Gastroesophageal sphincter (tissue), 4 donors: ENCODE results near the gene CD1E. TPM values are rescaled to one million over a fixed set of nuclear protein-coding genes. Genes with fewer than 3 reads are reported as not detected.

Experiments
- ATAC-seq: fragments of 150-250 bp; one replicate; pipeline ENCODE4 v1.9.1; 2016; ENCODE audit warnings: mild to moderate bottlenecking, moderate library complexity
- H3K27ac ChIP-seq, 4 donors: fragments of 200-600 bp; sonication (generic) in 3 of 4; 1 replicate in 3 of 4; 2 replicates in 1 of 4; pipeline ENCODE4 v1.5.1; 2016 to 2019
- H3K27me3 ChIP-seq: fragments of 200-600 bp; sonication (generic); one replicate; pipeline ENCODE4 v1.5.1; 2019
- H3K36me3 ChIP-seq, 2 donors: fragments of 200-600 bp; sonication (generic); one replicate each; pipeline ENCODE4 v1.5.1; 2019; ENCODE audit warnings: control low read depth in 1 of 2
- H3K4me1 ChIP-seq, 3 donors: fragments of 200-600 bp; sonication (generic); 1 replicate in 2 of 3; 2 replicates in 1 of 3; pipeline ENCODE4 v1.5.1; 2016 to 2019; ENCODE audit warnings: control low read depth in 2 of 3
- H3K4me3 ChIP-seq, 2 donors: fragments of 200-600 bp; sonication (generic); one replicate each; pipeline ENCODE4 v1.5.1; 2019; ENCODE audit warnings: mild to moderate bottlenecking in 1 of 2, moderate library complexity in 1 of 2
- H3K9me3 ChIP-seq, 3 donors: fragments of 200-600 bp; sonication (generic); one replicate each; pipeline ENCODE4 v1.5.1; 2017 to 2019; ENCODE audit warnings: control low read depth in 2 of 3
- CTCF ChIP-seq, 4 experiments: fragments of 200-600 bp in 2 of 4; fragments of 450-650 bp in 2 of 4; sonication (generic) in 1 of 4; IDR thresholded peaks; one replicate each; pipeline ENCODE4 v1.5.1; 2017 to 2019; ENCODE audit warnings: antibody characterized with exemption in 4 of 4, mild to moderate bottlenecking in 2 of 4, moderate library complexity in 2 of 4
- EP300 ChIP-seq: sonication (generic); formaldehyde crosslinking; IDR thresholded peaks from one replicate; pipeline ENCODE4 v1.6.1; 2017; ENCODE audit warnings: antibody characterized with exemption, mild to moderate bottlenecking
- POLR2A ChIP-seq, 2 donors: fragments of 450-650 bp; IDR thresholded peaks; one replicate each; pipeline ENCODE4 v1.6.1; 2017; ENCODE audit warnings: antibody characterized with exemption in 2 of 2, mild to moderate bottlenecking in 2 of 2, moderate library complexity in 1 of 2
- POLR2AphosphoS5 ChIP-seq: sonication (generic); formaldehyde crosslinking; IDR thresholded peaks from one replicate; pipeline ENCODE4 v1.6.1; 2017; ENCODE audit warnings: antibody characterized with exemption
- WGBS, 2 donors: methylation state at CpG; one replicate each; pipeline ENCODE4 v1.1.5; 2018; ENCODE audit warnings: low coverage in 1 of 2; 5-methylcytosine and 5-hydroxymethylcytosine counted together
- total RNA-seq, 4 donors: library from RNA; depleted of rRNA; stranded (reverse); fragments of >200 nt; gene quantifications; one replicate each; pipeline ENCODE4 v1.1.0, GENCODE V29; 2016

CD1E gene
- total RNA-seq, 4 donors from 2014 or later: 0.49 TPM; not detected in 3

GRCh38 chr1:158327481-158327880 lies 26.2 kb upstream of the CD1E start:
- no peaks in the 10 kb centered on the region for H3K4me1 ChIP-seq
- H3K4me3 ChIP-seq: no peak overlapping the region
- TF ChIP-seq CTCF (IDR thresholded peaks at IDR 0.05) (no peak), POLR2AphosphoS5 (no peak), POLR2A (IDR thresholded peaks at IDR 0.05) (no peak), EP300 (no peak)
- no peaks in the 10 kb centered on the region for H3K27me3 ChIP-seq
- no peaks in the 10 kb centered on the region for H3K36me3 ChIP-seq
- ATAC-seq: no peak
- peaks cover 0 to 16% (median 0%) of the 10 kb centered on the region in 3 donors for H3K9me3 ChIP-seq
- no peak overlapping the region for H3K27ac ChIP-seq

- Histone ChIP-seq H3K36me3 (no peaks in the 10 kb centered on the region), H3K27ac (no peak overlapping the region), H3K4me1 (no peaks in the 10 kb centered on the region), H3K9me3 (peaks cover 0 to 8% (median 0%) of the 10 kb centered on the region in 3 donors), H3K4me3 (no peak overlapping the region), H3K27me3 (no peaks in the 10 kb centered on the region)
- no peak for TF ChIP-seq EP300
- TF ChIP-seq CTCF (IDR thresholded peaks at IDR 0.05): no peak
- no peak for TF ChIP-seq POLR2AphosphoS5
- no peak for TF ChIP-seq POLR2A (IDR thresholded peaks at IDR 0.05)
- 64 to 88% methylated on average over 2 to 3 of the region's 3 CpGs for WGBS, 2 donors
- ATAC-seq: no peak
Observed at GRCh38 chr1:158328426-158328825, 25.3 kb upstream of the CD1E start.

- TF ChIP-seq POLR2A (IDR thresholded peaks at IDR 0.05) (no peak), POLR2AphosphoS5 (no peak), EP300 (no peak), CTCF (IDR thresholded peaks at IDR 0.05) (no peak)
- 69 to 90% methylated on average over 2 to 4 of the region's 7 CpGs for WGBS, 2 donors
- no peak for ATAC-seq
- Histone ChIP-seq H3K36me3 (no peaks in the 10 kb centered on the region), H3K27ac (no peak overlapping the region), H3K4me1 (no peaks in the 10 kb centered on the region), H3K9me3 (no peaks in the 10 kb centered on the region), H3K4me3 (no peak overlapping the region), H3K27me3 (no peaks in the 10 kb centered on the region)
Observed at GRCh38 chr1:158329300-158329699, 24.4 kb upstream of the CD1E start.

GRCh38 chr1:158329733-158330132 lies 24.0 kb upstream of the CD1E start:
- H3K27me3 ChIP-seq: no peaks in the 10 kb centered on the region
- H3K4me1 ChIP-seq: no peaks in the 10 kb centered on the region
- TF ChIP-seq POLR2AphosphoS5: no peak
- TF ChIP-seq EP300: no peak
- H3K9me3 ChIP-seq: no peaks in the 10 kb centered on the region
- ATAC-seq: no peak
- H3K27ac ChIP-seq: no peak overlapping the region
- H3K4me3 ChIP-seq: no peak overlapping the region
- H3K36me3 ChIP-seq: no peaks in the 10 kb centered on the region
- WGBS, 2 donors: 83 to 95% methylated on average over 2 to 3 of the region's 3 CpGs

DNA sequence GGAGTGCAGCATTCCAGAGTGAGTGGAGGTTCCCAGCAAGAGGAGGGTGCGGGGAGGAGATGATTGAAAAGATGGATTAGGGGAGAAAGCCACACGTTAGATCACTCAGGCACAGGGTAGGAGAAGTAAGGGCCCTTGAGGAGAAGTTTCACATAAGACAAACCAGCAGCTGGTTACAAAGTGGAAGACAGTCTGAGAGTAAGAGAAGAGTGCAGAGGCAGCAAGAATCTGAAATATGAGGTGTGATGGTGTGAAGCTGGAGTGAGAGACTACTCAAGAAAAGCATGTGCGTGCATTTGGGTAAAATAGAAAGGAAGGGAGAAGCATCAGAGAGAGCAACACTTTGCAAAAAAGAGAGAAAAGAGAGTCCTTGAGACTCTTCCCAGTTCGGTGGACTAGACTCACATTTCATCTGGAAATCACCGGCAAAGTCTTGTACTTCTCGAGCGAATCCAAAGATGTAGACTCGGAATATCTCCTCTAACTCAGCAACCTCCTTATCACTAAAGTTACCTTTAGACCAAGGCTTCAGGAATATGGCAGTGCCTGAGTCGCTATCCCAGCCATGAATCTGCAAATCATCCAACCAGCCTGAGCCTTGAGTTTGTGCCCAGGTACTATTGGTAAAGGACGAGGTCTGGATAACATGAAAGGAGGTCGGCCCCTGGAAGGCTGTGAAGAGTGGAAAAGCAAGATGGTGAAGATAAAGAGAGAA lies 23.1 kb upstream of the CD1E start:
- Histone ChIP-seq H3K27me3 (no peaks in the 10 kb centered on the region), H3K36me3 (no peaks in the 10 kb centered on the region), H3K27ac (no peak overlapping the region), H3K4me1 (no peaks in the 10 kb centered on the region), H3K4me3 (no peak overlapping the region), H3K9me3 (no peaks in the 10 kb centered on the region)
- no peak for TF ChIP-seq POLR2AphosphoS5
- no peak for TF ChIP-seq POLR2A (IDR thresholded peaks at IDR 0.05)
- no peak for TF ChIP-seq EP300
- no peak for TF ChIP-seq CTCF (IDR thresholded peaks at IDR 0.05)
- ATAC-seq: no peak
- 70 to 77% methylated on average over 10 of the region's 11 CpGs for WGBS, 2 donors
